Esophagus muscularis mucosa (tissue), 4 donors: ENCODE data around the gene GMDS. TPM values are rescaled to one million over a fixed set of nuclear protein-coding genes. Genes with fewer than 3 reads are reported as not detected.

Experiments used
- DNase-seq: peaks from one replicate; pipeline ENCODE4 v3.0.0-alpha.2; 2017; ENCODE audit errors: extremely low spot score
- H3K27ac ChIP-seq, 4 donors: fragments of 200-600 bp; sonication (generic); replicated peaks in 1 of 4; 1 replicate in 3 of 4; 2 replicates in 1 of 4; pipeline ENCODE4 v1.5.1; 2016 to 2019; ENCODE audit warnings: mild to moderate bottlenecking in 1 of 4
- H3K27me3 ChIP-seq, 4 donors: fragments of 200-600 bp; sonication (generic); one replicate each; pipeline versions ENCODE4 v1.5.1 to v1.6.0; 2016 to 2019
- H3K36me3 ChIP-seq, 4 donors: fragments of 200-600 bp; sonication (generic); one replicate each; pipeline ENCODE4 v1.5.1; 2016 to 2019
- H3K4me1 ChIP-seq, 4 donors: fragments of 200-600 bp; sonication (generic); one replicate each; pipeline ENCODE4 v1.5.1; 2016 to 2019
- H3K4me3 ChIP-seq, 4 donors: fragments of 200-600 bp; sonication (generic); 1 replicate in 2 of 4; 2 replicates in 2 of 4; pipeline ENCODE4 v1.5.1; 2016 to 2019; ENCODE audit warnings: mild to moderate bottlenecking in 4 of 4, moderate library complexity in 1 of 4
- H3K9me3 ChIP-seq, 4 donors: fragments of 200-600 bp; sonication (generic); 1 replicate in 3 of 4; 2 replicates in 1 of 4; pipeline ENCODE4 v1.5.1; 2016 to 2019
- EP300 ChIP-seq: sonication (generic); formaldehyde crosslinking; IDR thresholded peaks from one replicate; pipeline ENCODE4 v1.6.1; 2017; ENCODE audit warnings: antibody characterized with exemption
- POLR2A ChIP-seq: fragments of 450-650 bp; IDR thresholded peaks from one replicate; pipeline ENCODE4 v1.6.1; 2017; ENCODE audit warnings: antibody characterized with exemption, moderate library complexity, mild to moderate bottlenecking, low read depth
- POLR2AphosphoS5 ChIP-seq, 2 donors: sonication (generic); formaldehyde crosslinking; IDR thresholded peaks; one replicate each; pipeline ENCODE4 v1.6.1; 2017; ENCODE audit warnings: antibody characterized with exemption in 2 of 2
- WGBS: methylation state at CpG from one replicate; pipeline ENCODE4 v1.1.5; 2018; 5-methylcytosine and 5-hydroxymethylcytosine counted together
- intact Hi-C: fragments of 100-400 bp; cut with DNase I; formaldehyde crosslinking; loops from one replicate; pipeline ENCODE4 v1.15.1; 2023
- total RNA-seq, 4 donors: library from RNA; depleted of rRNA; stranded (reverse); fragments of >200 nt; gene quantifications; one replicate each; pipeline versions ENCODE4 v1.1.0 to v1.2.1, GENCODE V29; 2016
- TF ChIP-seq, protein P1 (sequence below), 3 experiments: fragments of 200-600 bp in 2 of 3; fragments of 450-650 bp in 1 of 3; sonication (generic) in 2 of 3; IDR thresholded peaks; one replicate each; pipeline ENCODE4 v1.5.1; 2017 to 2019; ENCODE audit warnings: antibody characterized with exemption in 3 of 3, mild to moderate bottlenecking in 2 of 3, moderate library complexity in 1 of 3

GMDS gene
- total RNA-seq, 4 donors from 2014 or later = 3.6 to 14.1 (median 6.0) TPM

DNA sequence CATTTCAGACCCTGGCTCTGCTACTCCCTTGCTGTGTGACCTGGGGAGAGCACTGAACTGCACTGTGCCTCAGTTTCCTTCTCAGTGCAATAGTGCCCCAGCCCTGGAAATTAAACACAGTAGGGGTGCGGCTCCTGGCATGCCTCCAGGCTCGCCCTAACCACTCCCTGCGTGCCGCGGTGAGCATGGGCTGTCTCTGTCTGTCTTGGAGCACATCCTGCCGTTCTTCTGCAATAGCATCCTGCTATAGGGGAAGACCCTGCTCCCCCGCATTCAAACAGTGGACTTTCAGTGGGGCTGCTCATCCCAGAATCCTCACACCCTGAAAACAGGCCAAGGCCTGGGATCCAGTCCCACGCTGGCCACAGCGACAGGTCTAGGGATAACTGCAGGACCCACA is 506.2 kb downstream of the GMDS start:
- no peak for TF ChIP-seq EP300
- TF ChIP-seq POLR2A = no peak
- TF ChIP-seq, protein P1, sequence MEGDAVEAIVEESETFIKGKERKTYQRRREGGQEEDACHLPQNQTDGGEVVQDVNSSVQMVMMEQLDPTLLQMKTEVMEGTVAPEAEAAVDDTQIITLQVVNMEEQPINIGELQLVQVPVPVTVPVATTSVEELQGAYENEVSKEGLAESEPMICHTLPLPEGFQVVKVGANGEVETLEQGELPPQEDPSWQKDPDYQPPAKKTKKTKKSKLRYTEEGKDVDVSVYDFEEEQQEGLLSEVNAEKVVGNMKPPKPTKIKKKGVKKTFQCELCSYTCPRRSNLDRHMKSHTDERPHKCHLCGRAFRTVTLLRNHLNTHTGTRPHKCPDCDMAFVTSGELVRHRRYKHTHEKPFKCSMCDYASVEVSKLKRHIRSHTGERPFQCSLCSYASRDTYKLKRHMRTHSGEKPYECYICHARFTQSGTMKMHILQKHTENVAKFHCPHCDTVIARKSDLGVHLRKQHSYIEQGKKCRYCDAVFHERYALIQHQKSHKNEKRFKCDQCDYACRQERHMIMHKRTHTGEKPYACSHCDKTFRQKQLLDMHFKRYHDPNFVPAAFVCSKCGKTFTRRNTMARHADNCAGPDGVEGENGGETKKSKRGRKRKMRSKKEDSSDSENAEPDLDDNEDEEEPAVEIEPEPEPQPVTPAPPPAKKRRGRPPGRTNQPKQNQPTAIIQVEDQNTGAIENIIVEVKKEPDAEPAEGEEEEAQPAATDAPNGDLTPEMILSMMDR (IDR thresholded peaks at IDR 0.05) = no peak
- TF ChIP-seq POLR2AphosphoS5 (IDR thresholded peaks at IDR 0.05) = no peak
- Histone ChIP-seq H3K27me3 (no peaks in the 10 kb centered on the region), H3K4me3 (no peak overlapping the region), H3K9me3 (no peaks in the 10 kb centered on the region), H3K27ac (no peak overlapping the region), H3K36me3 (no peaks in the 10 kb centered on the region), H3K4me1 (no peaks in the 10 kb centered on the region)
- 96% methylated on average over 9 of the region's 9 CpGs for WGBS
- no peak for DNase-seq
- intact Hi-C loops = no loop called here

DNA sequence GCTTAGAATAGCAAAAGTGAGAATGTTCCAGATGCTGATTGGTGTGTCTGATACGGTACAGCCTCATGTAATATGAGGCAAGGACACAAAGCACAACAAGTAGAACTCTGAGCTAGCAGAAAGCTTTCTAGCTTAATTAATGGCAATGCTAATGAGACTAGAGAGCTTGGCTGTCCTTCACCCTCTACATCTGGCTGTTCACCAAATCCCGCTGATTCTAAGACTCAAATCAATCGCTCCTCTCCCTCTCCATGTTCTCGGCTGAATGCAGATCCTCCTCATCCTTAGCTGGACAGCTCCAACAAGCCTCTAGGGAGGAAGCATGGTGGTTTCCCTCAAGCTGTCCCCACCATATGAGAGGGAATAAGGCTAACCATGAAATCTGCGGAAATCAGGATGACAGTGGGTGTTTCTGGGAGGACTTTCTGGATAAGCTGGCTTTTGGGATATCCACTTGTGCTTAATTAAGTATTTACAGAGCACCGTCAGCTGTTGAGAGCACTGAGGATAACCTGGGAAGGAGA is 506.8 kb downstream of the GMDS start:
- Histone ChIP-seq H3K27me3 (no peaks in the 10 kb centered on the region), H3K4me3 (no peak overlapping the region), H3K36me3 (no peaks in the 10 kb centered on the region), H3K4me1 (no peaks in the 10 kb centered on the region), H3K27ac (no peak overlapping the region), H3K9me3 (no peaks in the 10 kb centered on the region)
- TF ChIP-seq POLR2AphosphoS5 (IDR thresholded peaks at IDR 0.05) (no peak), POLR2A (no peak), EP300 (no peak)
- TF ChIP-seq, protein P1 (IDR thresholded peaks at IDR 0.05) = no peak
- no peak for DNase-seq
- WGBS = 81% methylated on average over 6 of the region's 6 CpGs
- intact Hi-C loops = no loop called here

DNA sequence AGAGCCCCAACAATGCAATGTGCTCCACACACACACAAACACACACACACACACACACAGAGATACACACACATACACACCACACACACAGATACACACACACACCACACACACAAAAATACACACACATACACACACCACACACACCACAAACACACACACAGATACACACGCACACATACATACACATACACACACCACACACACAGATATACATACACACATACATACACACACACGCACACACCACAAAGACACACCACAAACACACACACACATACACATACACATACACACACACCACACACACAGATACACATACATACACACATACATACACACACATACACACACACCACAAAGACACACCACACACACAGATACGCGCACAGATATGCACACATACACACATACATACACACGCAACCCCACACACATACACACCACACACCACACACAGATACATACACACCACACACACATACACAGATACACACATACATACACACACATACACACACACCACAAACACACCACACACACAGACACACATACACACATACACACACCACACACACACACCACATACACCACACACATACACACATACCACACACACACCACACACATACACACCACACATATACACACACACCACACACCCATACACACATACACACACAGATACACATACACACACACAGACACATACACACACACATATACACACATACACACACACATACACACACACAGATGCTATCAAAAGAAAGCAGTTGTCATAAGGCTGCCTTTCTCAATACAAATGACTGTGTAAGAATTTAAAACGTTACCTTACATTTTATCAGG is 507.7 kb downstream of the GMDS start:
- Histone ChIP-seq H3K36me3 (no peaks in the 10 kb centered on the region), H3K27ac (no peak overlapping the region), H3K4me3 (no peak overlapping the region), H3K9me3 (no peaks in the 10 kb centered on the region), H3K27me3 (no peaks in the 10 kb centered on the region), H3K4me1 (no peaks in the 10 kb centered on the region)
- TF ChIP-seq, protein P1 (IDR thresholded peaks at IDR 0.05) = no peak
- intact Hi-C loops = no loop called here
- no peak for DNase-seq
- 87% methylated on average over 6 of the region's 6 CpGs for WGBS

DNA sequence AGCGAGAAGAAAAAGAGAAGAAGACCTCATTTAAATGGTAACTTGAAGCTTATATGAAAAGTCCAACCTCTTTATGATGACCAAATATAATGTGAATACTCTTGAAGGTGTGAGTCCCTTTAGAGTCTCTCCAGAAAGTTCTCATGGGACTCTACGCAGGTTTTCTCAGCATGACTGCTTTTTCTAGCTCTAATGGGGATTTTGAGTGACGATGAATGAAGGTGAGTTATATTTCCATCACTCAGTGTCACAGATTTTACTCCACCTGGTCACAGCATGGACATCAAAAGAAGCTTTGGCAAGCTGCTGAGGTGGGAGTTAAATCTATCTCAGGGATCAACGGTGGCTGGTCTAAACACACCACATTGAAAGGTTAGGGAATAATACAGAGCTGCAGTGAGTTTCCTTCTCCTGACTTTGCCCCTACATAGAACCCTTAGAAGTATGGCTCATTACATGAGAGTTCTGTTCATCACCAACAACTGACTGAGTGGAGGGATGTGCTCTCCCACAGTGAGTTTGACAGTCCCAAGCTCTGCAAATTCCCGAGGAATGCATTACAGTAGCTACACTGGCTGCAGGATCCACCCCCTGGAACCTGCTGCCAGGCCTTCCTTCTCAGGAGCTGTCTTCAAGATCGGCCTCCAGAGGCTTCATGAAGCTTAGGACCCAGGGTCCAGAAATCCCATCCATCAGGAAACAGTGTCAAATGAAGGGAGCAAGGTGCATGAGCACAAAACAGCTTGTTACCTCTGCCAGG is 508.9 kb downstream of the GMDS start:
- Histone ChIP-seq H3K27ac (no peak overlapping the region), H3K4me1 (no peaks in the 10 kb centered on the region), H3K4me3 (no peak overlapping the region), H3K27me3 (no peaks in the 10 kb centered on the region), H3K9me3 (no peaks in the 10 kb centered on the region), H3K36me3 (no peaks in the 10 kb centered on the region)
- WGBS = 83% methylated on average over 5 of the region's 6 CpGs
- DNase-seq = no peak
- TF ChIP-seq POLR2A = no peak
- TF ChIP-seq EP300 = no peak
- TF ChIP-seq POLR2AphosphoS5 (IDR thresholded peaks at IDR 0.05) = no peak
- TF ChIP-seq, protein P1 (IDR thresholded peaks at IDR 0.05) = no peak
- intact Hi-C loops = no loop called here
